GM18519 (cell line): ENCODE data around the gene PARP12.

Source experiments
- ATAC-seq: cut with Tn5 transposase; IDR thresholded peaks from one replicate; pipeline ENCODE4 v1.9.1; 2021; ENCODE audit warnings: mild to moderate bottlenecking, moderate library complexity; ENCODE audit not compliant: unreplicated experiment, low FRiP score

PARP12 gene

DNA sequence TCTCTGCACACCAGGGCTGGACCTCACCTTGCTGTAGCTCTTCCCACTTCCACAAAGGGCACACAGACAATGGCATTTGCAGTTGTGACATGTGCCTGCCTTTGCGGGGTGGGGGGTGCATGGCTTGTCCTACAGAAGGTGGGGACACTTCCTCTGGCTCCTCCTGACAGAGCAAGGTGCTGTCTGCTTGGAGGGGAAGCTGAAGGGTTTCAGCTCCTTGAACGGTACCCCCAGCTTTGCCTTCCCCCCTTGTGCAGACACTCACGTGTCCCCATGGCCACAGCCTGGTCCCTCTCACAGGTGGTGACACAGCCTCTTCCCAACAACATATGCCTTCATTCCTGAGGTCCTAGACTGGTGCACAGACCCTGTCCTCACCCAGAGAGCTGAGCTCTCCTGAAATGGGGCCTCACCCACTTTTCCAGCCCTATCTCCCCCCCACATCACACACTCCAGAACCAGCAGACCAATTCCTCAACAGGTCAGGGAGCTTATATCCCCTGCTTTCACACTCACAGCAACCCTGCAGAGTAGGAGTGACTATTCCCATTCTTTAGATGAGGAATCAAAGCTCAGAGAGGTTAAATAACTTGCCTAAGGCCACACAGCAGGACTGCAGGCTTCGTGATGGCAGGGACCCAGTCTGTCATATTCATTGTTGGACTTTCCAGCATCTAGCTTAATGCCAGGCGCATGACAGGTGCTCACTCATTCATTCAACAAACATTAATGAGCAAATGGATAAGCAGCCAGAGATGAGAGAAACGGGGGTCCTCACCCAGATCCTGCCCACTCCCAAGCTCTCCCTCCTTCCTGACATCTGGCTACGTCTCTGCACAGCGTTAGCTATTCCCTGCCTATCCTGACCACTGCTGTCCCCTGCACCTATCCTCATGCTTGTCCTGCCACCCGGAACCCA is 44.4 kb downstream of the PARP12 start:
- ATAC-seq, result no peak

DNA sequence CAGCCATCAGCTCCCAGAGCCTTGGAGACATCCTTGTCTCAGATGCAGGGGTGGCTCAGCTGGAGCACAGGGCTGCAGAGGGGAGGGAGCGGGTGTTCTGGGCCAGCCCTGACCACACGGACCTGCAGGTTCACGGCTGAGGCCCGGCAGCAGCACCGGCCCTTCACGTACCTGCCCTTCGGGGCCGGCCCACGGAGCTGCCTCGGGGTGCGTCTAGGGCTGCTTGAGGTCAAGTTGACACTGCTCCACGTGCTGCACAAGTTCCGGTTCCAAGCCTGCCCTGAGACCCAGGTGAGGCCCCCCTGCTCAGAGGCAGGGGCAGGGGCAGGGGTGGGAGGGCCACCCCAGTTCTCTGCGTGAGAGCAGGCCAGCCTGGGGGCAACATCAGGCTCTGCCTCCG is 45.2 kb downstream of the PARP12 start:
- no peak for ATAC-seq

DNA sequence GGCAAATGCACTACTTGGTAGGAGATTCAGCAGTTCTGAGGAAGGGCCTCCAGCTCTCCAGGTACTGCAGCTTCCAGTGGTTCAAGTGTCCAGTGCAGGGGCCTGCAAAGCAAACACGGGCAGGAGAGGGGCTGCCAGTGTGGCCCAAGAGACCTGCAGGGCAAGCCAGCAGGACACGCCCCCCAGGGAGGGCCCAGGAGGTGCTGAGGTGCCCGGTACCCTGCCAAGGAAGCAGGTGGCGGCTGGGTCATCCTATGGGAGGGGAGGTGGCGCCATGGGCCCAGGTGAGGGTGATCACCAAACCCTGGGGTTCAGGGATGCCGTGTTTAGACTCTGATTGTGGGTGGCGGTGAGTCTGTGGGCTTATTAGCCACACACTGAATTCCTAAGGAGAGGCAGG is 45.7 kb downstream of the PARP12 start:
- no peak for ATAC-seq

DNA sequence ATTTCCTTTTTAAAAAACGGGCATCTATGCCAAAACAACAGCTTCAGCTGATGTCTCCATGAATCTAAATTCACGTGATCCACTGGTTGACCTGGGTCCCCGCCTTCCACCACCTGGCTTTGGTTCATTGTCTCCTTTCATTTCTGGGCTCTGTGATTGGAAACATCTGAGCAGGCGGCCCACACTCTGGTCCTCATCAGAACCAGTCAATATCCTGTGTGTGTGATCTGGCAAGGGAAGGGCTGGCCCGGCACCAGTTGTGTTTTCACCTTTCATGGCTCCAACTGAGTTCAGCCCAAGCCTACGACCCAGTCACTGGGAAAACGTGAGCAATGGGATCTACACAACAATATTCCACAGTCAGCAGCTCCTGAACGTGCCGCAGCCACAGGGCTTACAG is 46.2 kb downstream of the PARP12 start:
- no peak for ATAC-seq

DNA sequence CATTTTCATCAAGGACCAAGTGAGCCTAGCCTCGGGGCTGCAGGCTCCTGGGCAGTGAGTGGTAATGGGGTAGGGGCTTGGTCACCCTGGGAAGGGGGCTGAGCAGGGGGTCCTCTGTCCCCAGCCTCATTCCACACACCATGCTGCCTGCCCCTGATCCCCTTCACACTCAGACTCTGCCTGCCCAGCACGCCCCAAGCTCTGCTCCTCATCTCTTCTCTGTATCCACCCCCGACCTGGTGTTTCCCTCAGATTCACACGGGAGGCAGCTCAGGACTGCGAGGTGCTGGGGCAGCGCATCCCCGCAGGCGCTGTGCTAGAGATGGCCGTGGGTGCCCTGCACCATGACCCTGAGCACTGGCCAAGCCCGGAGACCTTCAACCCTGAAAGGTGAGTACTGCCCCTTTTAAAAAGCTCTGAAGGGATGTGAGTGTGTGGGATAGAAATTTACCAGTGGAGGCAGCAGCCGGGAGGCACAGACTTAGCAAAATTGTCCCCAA is 47.2 kb downstream of the PARP12 start:
- ATAC-seq, result no peak

DNA sequence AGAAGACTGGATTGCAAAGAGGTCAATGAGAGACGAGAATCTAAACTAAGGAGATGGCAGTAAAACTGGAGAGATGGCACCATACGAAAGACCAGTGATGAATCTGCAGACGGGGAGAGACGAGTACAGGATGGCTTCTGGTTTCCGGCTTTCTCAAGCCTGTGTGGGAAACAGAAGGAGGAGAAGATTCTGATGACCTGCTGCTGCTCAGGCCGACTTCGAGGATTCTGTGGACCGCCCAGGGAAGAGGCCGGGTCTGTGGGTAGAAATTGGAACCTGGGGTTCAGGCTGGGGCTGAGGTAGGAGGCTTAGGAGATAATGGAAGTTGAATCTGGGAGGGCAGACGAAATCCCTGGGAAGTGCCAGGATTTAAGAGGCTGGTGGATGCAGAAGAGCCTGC is 48.6 kb downstream of the PARP12 start:
- ATAC-seq, result no peak

DNA sequence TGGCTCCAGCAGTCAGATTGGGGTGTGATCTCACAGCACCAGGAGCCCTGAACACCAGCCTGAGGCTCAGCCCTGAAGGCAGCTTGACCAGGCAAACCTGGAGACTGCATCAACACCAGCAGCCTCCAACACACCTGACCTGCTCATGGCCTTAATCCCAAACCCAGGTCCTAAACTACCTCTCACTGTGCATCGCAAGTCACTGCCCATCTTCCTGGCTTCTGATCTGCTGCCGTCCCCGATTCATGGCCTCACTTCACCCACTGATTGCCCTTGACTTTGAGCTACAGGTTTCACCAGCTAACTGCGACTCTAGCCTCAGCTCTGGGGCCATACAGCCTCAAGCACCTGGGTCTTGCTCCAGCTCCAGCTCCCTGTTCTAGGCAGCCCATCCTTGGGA is 49.1 kb downstream of the PARP12 start:
- no peak for ATAC-seq

DNA sequence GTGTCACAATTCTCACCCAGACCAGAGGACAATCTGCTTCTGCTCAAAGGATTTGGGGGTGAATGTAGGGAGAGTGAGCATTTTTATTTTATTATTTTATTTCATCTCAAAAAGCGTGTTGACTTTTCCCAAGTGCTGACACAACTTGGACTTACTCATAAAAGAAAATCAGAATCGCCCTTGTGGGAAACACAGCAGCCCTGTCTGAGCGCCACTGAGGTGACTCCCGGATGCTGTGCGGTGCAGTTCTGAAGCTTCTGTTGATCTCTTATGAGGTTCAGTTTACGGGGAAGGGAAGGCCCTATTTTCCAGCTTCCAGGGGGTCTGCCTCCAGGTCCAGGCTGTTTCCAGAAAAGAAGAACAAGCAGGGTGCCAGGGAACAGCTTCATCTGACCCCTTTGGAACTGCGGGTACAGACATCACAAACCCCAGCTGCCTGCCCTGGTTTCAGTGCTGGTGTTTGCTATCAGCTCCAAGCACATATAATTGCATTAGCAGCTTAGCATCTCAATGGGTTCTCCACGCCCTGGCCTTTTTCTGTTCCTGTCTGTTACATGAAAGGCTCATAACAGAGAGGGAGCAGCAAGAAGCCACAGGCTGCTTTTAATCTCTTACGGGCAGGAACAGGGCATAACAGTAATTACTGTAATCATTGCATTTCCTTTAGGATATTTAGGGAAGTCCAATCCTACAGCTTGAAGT is 52.4 kb downstream of the PARP12 start:
- no peak for ATAC-seq

DNA sequence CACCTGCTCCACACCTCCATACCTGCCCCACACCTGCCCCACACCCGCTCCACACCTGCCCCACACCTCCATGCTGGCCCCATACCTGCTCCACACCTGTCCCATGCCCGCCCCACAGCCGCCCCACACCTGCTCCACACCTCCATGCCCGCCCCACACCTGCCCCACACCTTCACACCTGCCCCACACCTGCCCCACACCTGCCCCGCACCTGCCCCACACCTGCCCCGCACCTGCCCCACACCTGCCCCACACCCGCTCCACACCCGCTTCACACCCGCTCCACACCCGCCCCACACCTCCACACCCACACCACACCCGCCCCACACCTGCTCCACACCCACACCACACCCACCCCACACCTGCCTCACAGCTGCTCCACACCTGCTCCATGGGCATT is 53.0 kb downstream of the PARP12 start:
- no peak for ATAC-seq

DNA sequence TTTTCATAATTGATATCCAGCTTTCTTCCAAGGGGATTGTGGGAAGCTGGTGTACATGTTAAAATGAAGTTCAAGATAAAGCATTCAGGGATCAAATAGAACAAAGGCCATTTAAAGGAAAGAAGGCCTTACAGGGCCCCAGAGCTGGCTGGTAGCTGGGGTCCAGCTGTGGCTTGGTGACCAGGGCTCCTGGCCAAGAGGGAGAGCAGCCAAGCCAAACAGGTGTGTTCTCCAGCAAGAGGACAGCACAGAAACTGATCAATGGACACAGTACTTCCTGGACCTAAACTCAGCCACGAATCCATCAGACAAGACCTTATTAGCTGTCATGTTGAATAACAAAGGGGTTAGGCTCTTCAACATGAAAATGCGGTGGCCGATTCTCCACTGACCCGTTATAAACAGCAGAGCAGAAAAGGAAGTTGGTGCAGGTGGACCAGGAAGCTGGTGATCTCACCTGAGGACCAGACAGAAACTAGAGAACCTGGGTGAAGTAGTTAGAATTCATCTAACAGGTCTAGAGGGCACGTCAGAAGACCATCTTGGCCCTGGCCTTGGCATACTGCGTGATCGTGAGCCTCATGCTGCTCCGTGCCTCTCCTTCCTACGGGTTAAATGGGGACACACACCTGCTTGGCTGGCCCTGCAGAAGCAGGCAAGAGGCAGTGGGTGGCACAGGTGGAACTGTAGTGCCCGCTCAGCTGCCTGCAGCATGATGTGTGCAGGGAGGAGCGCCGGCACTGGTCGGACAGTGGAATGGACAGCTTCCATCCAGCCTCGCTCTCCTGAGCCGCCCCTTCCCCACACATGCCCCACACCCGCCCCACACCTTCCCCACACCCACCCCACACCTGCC is 53.8 kb downstream of the PARP12 start:
- ATAC-seq, result no peak

DNA sequence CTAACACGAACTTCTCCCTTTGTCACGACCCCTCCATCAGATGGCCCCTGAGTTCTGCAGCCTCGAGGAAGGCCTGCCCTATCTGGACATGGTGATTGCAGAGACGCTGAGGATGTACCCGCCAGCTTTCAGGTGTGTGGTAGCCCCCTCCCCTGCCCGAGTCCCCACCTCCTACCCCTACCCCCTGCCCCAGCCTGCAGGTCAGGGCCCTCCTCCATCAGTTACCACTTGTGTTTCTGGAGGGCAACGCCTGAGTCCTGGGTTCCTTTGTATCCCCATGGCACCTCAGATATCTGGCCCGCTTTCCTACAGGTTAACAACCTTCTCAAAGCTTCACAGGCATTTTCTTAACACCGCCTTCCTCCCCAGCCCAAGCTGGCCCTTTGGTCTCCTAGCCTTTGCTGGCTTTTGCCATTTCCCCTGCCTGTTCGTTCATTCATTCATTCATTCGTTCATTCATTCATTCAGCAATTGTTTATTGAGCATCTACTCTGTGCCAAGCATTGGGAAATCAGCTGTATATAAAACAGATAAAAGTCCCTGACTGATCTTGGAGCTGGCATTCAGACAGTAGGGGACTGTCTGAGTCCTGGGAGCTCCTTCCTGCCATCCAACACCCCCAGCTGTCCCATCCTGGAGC is 55.6 kb downstream of the PARP12 start:
- no peak for ATAC-seq

DNA sequence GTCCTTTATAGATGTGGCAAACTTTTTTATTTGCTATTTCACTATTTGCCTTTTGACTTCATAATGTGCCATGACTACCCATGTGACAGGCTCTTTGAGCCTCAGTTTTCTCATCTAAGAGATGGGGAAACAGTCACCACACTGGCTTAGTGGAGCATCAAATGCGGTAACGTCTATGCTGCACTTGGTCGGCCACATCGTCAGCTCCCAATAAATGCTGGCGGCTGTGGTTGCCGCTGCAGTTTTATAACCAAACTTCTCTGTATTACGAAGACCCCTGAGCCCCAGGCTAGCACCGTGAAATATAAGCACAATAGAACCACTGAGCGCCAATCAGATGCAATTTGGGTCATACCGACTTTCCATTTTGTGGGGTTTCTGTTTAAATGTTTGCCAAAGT is 56.2 kb downstream of the PARP12 start:
- no peak for ATAC-seq

DNA sequence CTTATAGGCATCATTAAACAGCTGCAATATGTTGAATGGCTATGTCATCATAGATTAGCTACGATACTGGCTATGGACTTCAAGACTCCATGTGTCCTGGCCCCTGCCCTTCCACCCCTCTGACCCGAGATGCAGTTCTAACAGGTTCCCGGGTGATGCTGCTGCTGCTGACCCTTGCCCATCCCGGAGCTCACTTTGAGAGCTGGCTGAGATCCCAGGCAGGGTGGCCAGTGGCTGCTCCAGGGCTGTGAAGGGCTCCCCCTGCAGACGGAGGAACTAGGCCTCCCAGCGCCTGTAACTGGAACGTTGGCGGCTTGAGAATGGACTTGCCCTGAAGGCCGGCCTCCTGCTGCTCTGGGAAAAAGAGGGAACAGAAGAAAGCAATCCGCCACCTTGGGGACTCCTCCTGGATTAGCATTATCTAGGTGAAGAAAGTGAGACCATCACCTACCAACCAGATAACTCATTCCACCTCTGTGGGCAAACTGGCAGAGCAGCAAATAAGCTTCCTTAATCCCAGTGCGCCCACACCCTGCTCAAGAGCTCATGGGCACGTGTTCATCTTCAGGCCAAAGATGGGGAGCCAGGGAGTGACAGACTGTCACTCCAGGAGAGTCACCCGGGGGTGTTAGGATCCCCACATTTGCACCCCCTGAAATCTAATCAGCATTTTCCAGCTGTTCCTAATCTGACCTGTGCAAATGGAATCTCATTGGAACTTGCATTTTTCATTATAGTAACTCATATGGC is 56.8 kb downstream of the PARP12 start:
- no peak for ATAC-seq

DNA sequence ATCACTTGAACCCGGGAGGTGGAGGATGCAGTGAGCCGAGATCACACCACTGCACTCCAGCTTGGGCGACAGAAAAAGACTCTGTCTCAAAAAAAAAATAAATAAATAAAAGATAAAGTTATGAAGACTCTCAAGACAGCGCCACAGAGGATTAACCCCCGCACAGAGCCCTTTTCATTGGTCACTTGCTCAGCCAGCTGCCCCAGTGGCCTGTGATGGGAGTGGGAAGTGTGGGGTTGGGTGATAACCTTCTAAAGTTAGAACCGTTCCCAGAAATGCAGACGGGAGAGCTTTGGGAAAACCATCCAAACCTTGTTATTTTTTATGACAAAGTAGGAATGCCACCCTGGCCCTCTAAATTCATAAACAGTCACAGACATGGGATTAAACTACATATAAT is 57.4 kb downstream of the PARP12 start:
- ATAC-seq, result no peak

DNA sequence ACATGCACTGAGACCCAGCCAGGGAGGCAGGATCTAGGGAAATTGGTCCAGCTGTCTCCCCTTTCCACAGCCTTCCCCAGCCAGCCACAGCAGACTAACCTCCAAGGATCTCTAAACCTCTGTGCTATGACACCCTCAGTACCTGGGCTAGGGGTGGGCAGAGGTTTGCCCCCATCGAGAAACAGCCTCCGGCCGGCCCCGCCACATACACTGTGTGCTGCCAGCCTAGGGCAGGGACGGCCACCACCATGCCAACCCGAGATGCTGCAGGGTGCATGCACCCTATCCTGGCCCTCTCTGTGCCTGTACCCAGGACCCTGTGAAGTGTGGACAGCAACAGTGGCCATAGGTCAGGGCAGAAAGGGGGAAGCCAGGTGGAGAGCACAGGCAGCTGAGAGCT is 58.1 kb downstream of the PARP12 start:
- ATAC-seq, result no peak

DNA sequence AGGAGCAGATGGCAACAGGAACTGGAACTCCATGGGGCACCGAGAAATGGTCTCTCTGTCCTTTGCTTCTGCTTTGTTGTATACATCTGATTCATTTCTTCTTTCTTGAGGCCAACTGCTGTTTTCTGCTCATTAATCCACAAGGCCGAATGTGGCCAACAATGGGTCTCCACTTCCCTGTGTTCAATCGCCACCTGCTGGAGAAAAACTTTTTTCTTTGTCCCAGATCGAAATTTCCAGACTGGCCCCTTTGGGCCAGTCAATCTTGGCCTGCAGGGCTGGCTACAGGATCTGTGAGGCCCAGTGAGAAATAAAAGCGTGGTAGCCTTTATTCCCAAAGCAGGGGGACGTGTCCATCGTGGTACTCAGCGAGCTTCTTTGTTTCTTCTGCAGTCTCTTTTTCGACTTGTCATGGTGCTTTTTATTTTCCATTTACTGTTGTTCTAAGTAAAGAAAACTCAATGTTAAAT is 58.8 kb downstream of the PARP12 start:
- no peak for ATAC-seq

DNA sequence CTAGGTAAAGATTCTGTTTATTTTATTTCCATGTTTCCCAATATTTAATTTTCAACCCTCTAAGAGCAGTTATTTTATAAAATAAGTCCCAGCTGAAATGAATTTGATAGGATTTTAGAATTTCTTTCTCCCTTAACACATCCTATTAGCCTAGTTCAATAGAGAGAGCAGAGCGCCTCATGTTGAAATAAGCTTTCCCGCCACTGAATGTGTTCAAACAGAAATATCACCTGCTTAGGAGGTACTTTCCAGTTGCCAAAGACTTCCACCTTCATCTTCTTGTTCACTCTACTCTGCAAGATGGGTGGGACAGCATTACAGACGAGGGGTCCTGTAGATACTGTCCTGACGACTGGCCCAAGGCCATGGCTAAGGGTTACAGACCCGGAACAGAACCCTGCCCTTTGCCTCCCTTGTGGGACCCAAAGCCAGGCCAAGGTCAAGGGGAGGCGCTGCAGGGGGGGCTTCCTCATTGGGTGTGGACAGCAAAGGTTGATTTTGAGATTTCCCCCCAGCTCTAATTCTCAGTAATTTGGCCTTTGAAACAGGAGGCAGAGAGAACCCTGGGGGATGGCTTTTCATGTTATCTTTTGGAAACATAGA is 62.0 kb downstream of the PARP12 start:
- no peak for ATAC-seq

DNA sequence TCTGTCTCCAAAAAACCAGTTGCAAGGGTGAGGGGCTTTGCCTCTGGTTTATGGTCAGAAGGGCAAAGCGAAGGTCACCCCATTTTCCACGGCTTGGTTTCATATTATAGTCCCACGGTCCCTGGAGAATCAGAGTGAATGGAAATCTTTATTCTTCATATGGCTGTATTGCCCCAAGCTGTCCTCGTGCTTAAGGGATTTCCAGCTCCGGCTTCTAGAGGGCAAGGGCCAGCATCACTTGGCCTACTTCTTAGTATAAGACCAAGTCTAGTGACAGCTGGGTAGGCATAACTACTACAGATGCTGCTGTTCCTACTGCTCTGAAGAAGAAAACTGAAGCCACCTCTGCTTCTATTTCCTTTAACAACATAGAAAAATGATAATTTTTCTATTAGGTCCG is 63.2 kb downstream of the PARP12 start:
- ATAC-seq, result no peak

DNA sequence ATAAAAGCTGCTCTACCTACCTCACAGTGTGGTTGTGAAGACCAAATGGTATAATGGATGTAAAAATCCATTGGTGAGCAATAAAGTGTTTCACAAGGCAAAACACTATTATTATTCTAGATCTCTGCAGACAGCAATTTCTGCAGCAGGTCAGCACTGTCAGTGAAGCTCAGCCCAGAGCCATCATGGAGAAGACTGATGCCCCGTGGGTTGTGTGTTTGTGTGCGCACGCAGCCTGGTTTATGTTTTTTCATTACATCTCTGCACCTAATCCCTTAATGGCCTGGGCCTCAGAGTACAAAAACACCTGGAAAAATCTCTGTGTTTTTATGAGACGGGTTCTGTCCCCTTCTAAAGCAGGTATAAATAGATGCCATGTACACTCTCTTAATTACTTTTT is 64.2 kb downstream of the PARP12 start:
- ATAC-seq, result no peak
